PC-9 (cell line): Measurements from ENCODE around the gene VPS50.

Source experiments
- EZH2 ChIP-seq: fragments of 200-600 bp; sonication (generic); IDR thresholded peaks from 2 replicates; pipeline ENCODE4 v1.8.0; 2017; ENCODE audit warnings: antibody characterized with exemption, low read depth
- TF ChIP-seq, protein P1 (sequence below): fragments of 200-600 bp; sonication (generic); conservative IDR thresholded peaks from 2 replicates; pipeline ENCODE4 v1.6.1; 2017; ENCODE audit warnings: mixed run types, antibody characterized with exemption, mild to moderate bottlenecking, moderate library complexity

GRCh38 chr7:93378131-93378760 is 146.1 kb downstream of the VPS50 start:
- no peak for TF ChIP-seq EZH2
- TF ChIP-seq, protein P1, sequence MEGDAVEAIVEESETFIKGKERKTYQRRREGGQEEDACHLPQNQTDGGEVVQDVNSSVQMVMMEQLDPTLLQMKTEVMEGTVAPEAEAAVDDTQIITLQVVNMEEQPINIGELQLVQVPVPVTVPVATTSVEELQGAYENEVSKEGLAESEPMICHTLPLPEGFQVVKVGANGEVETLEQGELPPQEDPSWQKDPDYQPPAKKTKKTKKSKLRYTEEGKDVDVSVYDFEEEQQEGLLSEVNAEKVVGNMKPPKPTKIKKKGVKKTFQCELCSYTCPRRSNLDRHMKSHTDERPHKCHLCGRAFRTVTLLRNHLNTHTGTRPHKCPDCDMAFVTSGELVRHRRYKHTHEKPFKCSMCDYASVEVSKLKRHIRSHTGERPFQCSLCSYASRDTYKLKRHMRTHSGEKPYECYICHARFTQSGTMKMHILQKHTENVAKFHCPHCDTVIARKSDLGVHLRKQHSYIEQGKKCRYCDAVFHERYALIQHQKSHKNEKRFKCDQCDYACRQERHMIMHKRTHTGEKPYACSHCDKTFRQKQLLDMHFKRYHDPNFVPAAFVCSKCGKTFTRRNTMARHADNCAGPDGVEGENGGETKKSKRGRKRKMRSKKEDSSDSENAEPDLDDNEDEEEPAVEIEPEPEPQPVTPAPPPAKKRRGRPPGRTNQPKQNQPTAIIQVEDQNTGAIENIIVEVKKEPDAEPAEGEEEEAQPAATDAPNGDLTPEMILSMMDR: no peak
